ENCODE measurements around the gene DNASE1.

DNA sequence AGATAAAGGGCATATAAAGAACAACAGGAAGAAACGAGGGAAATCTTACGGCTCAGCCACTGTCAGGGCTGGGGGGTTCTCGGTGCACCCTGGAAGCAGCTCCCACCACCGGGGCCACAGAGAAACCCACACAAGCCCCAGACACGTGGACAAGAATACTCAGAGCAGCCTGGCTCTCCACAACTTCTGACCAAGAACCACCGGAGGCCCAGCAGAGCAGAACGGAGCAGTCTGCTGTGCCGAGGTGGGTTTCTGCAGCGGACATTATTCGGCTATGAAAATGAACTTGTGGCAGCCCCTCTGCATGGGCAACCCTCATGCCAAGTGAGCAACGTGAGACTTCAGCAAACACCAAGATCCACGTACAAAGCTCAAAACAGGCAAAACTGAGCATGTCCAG, 6.8 kb downstream of the DNASE1 start:
- TF ChIP-seq CTCF (IDR thresholded peaks at IDR 0.05; ENCODE audit: insufficient read depth, low read depth, low read length) (no peak), EZH2 (IDR thresholded peaks at IDR 0.05; ENCODE audit: insufficient read depth, low read length) (no peak)
